Measurements from ENCODE around the gene TEX261. TPM values are rescaled to one million over a fixed set of nuclear protein-coding genes. Genes with fewer than 3 reads are reported as not detected.

The TEX261 gene
- total RNA-seq, 1 donor from 2014 or later, result 44.7 TPM

DNA sequence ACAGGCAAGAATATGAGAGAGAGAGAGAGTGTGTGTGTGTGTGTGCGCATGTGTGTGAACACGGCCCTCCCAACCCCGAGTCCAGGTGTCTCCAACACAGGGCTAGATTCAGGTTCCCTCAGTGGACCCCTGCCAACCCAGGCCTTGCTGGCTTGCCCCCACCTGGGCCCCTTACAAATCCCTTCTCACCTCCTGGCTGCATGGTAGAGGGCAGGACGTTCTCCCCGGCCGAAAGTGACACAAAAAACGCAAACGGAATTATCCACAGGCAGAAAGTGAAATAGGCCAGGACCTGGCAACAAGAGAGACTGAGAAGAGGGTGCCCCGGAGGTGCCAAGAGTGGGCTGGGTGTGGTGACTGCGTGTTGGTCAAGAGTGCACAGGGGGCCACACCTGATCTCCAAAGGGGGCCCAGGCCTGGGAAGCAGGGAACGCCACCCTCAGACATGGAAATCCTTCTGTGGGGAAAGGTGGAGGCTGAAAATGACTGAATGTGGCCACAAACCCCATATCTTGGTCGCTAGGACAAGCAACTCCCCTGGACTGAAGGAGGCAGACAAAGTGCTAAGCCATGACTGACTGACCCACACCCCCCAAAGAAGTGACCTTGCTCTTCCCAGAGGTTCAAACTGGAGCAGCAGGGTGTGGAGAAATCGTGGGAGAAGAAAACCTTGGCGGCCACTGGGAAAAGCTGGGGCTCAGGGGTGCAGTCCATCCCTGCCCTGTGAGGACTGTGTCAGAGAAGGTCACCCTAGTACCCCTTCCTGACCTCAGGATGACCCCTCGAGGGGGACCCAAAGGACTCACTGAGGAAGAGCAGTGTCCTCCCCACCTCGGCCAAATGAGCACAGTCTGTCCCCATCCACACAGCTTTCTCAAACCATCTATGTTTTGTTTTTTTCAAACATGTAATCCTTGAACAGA is 5.7 kb downstream of the TEX261 start:
- no peak for FAIRE-seq
- H3K27me3 Mint-ChIP-seq (ENCODE audit: low read depth, unreplicated experiment), result no peaks in the 10 kb centered on the region
- H2AFZ ChIP-seq (ENCODE audit: low read depth, low read length), result no peak overlapping the region

DNA sequence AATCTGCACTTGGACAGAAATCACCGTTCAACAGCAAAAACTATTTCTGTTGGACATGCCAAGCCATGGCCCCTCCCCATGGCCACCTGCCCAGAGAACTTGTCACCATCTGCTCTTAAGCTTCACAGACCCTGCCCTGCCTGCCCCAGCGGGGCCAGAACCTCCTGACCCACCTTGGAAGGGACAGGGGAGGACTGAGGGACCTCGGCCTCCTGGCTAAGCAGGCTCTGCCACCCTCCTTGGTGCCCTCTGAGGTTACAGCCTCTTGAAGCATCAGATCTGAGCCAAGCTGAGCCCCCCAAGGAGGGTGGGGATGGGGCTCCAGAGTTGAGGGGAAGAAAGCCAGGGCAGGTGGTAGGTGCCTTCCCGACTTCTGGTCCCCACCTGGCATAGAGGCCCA is 6.5 kb downstream of the TEX261 start:
- Histone ChIP-seq H3K9me3 (ENCODE audit: insufficient read depth, low read depth, low read length) (no peaks in the 10 kb centered on the region), H3K27ac (ENCODE audit: low read depth, low read length) (no peak overlapping the region), H3K9ac (ENCODE audit: low read length) (no peak overlapping the region), H3K79me2 (ENCODE audit: insufficient read depth, low read length) (peaks cover 21% of the 10 kb centered on the region), H3K4me2 (ENCODE audit: low read length) (no peak overlapping the region), H2AFZ (ENCODE audit: low read depth, low read length) (no peak overlapping the region), H4K20me1 (ENCODE audit: insufficient read depth, low read length) (peaks cover 58% of the 10 kb centered on the region), H3K27me3 (ENCODE audit: insufficient read depth, low read length) (no peaks in the 10 kb centered on the region), H3K4me1 (ENCODE audit: insufficient read depth, low read length) (peaks cover 4% of the 10 kb centered on the region), H3K36me3 (ENCODE audit: insufficient read depth, low read length) (peaks cover 12% of the 10 kb centered on the region), H3K4me3 (ENCODE audit: insufficient read depth, low read depth, low read length) (no peak overlapping the region)
- FAIRE-seq (no peak), DNase-seq (ENCODE audit: low read depth) (no peak)
- H3K27me3 Mint-ChIP-seq (ENCODE audit: low read depth, unreplicated experiment), result peaks cover 2% of the 10 kb centered on the region
- H3K36me3 Mint-ChIP-seq (ENCODE audit: low read depth, unreplicated experiment), result peaks cover 25% of the 10 kb centered on the region
- H3K27ac Mint-ChIP-seq (ENCODE audit: unreplicated experiment), result no peak overlapping the region
- H3K4me3 Mint-ChIP-seq (ENCODE audit: unreplicated experiment), result no peak overlapping the region
- H3K4me1 Mint-ChIP-seq (ENCODE audit: low read depth, unreplicated experiment), result peaks cover 6% of the 10 kb centered on the region
- TF ChIP-seq, protein P1, sequence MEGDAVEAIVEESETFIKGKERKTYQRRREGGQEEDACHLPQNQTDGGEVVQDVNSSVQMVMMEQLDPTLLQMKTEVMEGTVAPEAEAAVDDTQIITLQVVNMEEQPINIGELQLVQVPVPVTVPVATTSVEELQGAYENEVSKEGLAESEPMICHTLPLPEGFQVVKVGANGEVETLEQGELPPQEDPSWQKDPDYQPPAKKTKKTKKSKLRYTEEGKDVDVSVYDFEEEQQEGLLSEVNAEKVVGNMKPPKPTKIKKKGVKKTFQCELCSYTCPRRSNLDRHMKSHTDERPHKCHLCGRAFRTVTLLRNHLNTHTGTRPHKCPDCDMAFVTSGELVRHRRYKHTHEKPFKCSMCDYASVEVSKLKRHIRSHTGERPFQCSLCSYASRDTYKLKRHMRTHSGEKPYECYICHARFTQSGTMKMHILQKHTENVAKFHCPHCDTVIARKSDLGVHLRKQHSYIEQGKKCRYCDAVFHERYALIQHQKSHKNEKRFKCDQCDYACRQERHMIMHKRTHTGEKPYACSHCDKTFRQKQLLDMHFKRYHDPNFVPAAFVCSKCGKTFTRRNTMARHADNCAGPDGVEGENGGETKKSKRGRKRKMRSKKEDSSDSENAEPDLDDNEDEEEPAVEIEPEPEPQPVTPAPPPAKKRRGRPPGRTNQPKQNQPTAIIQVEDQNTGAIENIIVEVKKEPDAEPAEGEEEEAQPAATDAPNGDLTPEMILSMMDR (IDR thresholded peaks at IDR 0.05; ENCODE audit: insufficient read depth, low read depth, low read length), result no peak
- TF ChIP-seq EZH2 (IDR thresholded peaks at IDR 0.05; ENCODE audit: insufficient read depth, low read length), result no peak
- no peaks in the 10 kb centered on the region for H3K9me3 Mint-ChIP-seq (ENCODE audit: unreplicated experiment)

More for the DNA sequence above, 5.7 kb downstream of the TEX261 start:
- Histone ChIP-seq H3K79me2 (ENCODE audit: insufficient read depth, low read length) (peaks cover 29% of the 10 kb centered on the region), H3K36me3 (ENCODE audit: insufficient read depth, low read length) (peaks cover 12% of the 10 kb centered on the region), H3K9ac (ENCODE audit: low read length) (no peak overlapping the region), H4K20me1 (ENCODE audit: insufficient read depth, low read length) (peaks cover 63% of the 10 kb centered on the region), H3K27me3 (ENCODE audit: insufficient read depth, low read length) (no peaks in the 10 kb centered on the region), H3K27ac (ENCODE audit: low read depth, low read length) (no peak overlapping the region), H3K9me3 (ENCODE audit: insufficient read depth, low read depth, low read length) (no peaks in the 10 kb centered on the region), H3K4me1 (ENCODE audit: insufficient read depth, low read length) (peaks cover 12% of the 10 kb centered on the region), H3K4me3 (ENCODE audit: insufficient read depth, low read depth, low read length) (no peak overlapping the region), H3K4me2 (ENCODE audit: low read length) (no peak overlapping the region)
- no peak overlapping the region for H3K4me3 Mint-ChIP-seq (ENCODE audit: unreplicated experiment)
- H3K36me3 Mint-ChIP-seq (ENCODE audit: low read depth, unreplicated experiment), result peaks cover 24% of the 10 kb centered on the region
- peaks cover 12% of the 10 kb centered on the region for H3K4me1 Mint-ChIP-seq (ENCODE audit: low read depth, unreplicated experiment)
- TF ChIP-seq EZH2 (IDR thresholded peaks at IDR 0.05; ENCODE audit: insufficient read depth, low read length), result no peak
- TF ChIP-seq, protein P1 (IDR thresholded peaks at IDR 0.05; ENCODE audit: insufficient read depth, low read depth, low read length), result no peak
- H3K9me3 Mint-ChIP-seq (ENCODE audit: unreplicated experiment), result no peaks in the 10 kb centered on the region
- no peak overlapping the region for H3K27ac Mint-ChIP-seq (ENCODE audit: unreplicated experiment)
- DNase-seq (ENCODE audit: low read depth), result no peak

DNA sequence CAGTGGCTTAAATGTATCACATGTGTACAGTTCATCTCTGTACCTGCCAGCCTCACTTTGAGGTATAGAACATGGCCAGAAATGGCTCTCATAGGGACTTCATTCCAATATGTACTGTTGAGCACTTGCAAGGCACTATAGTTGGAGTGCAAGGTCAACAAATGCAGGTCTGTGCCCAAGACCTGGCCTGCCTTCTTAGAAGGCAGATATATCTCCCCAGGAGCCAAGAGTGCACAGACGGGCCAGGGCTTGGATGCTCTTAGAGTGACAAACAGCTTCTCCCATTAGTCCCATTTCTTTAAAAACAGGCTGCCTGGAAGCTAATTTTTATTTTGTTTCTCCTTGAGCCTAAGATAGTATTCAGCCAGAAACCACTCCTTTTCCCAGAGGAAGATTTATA is 7.3 kb downstream of the TEX261 start:
- Mint-ChIP-seq H3K9me3 (ENCODE audit: unreplicated experiment) (no peaks in the 10 kb centered on the region), H3K4me3 (ENCODE audit: unreplicated experiment) (no peak overlapping the region), H3K36me3 (ENCODE audit: low read depth, unreplicated experiment) (peaks cover 25% of the 10 kb centered on the region), H3K27me3 (ENCODE audit: low read depth, unreplicated experiment) (peaks cover 5% of the 10 kb centered on the region), H3K27ac (ENCODE audit: unreplicated experiment) (no peak overlapping the region), H3K4me1 (ENCODE audit: low read depth, unreplicated experiment) (no peaks in the 10 kb centered on the region)
- H3K4me1 ChIP-seq (ENCODE audit: insufficient read depth, low read length), result no peaks in the 10 kb centered on the region
- no peaks in the 10 kb centered on the region for H3K9me3 ChIP-seq (ENCODE audit: insufficient read depth, low read depth, low read length)
- no peak overlapping the region for H2AFZ ChIP-seq (ENCODE audit: low read depth, low read length)
- H3K27me3 ChIP-seq (ENCODE audit: insufficient read depth, low read length), result no peaks in the 10 kb centered on the region
- no peak for DNase-seq (ENCODE audit: low read depth)
- H3K36me3 ChIP-seq (ENCODE audit: insufficient read depth, low read length), result peaks cover 12% of the 10 kb centered on the region
- FAIRE-seq, result no peak
- no peak overlapping the region for H3K4me3 ChIP-seq (ENCODE audit: insufficient read depth, low read depth, low read length)
- peaks cover 15% of the 10 kb centered on the region for H3K79me2 ChIP-seq (ENCODE audit: insufficient read depth, low read length)
- H4K20me1 ChIP-seq (ENCODE audit: insufficient read depth, low read length), result peaks cover 53% of the 10 kb centered on the region
- TF ChIP-seq, protein P1 (IDR thresholded peaks at IDR 0.05; ENCODE audit: insufficient read depth, low read depth, low read length), result no peak
- no peak for TF ChIP-seq EZH2 (IDR thresholded peaks at IDR 0.05; ENCODE audit: insufficient read depth, low read length)
- no peak overlapping the region for H3K9ac ChIP-seq (ENCODE audit: low read length)
- H3K4me2 ChIP-seq (ENCODE audit: low read length), result no peak overlapping the region
- no peak overlapping the region for H3K27ac ChIP-seq (ENCODE audit: low read depth, low read length)
